GM18508 (cell line): ENCODE data around the gene CDC20.
A peak's percentile ranks its signal among the peaks of the same experiment; 100 is the strongest.

Experiments
- ATAC-seq: cut with Tn5 transposase; IDR thresholded peaks from one replicate; pipeline ENCODE4 v1.9.1; 2021; ENCODE audit warnings: moderate number of reproducible peaks; ENCODE audit not compliant: insufficient read depth, unreplicated experiment

CDC20 gene

GRCh38 chr1:43358746-43359693 lies at the start of gene CDC20:
Gene CDC20 (plus strand): TSS chr1:43358981. CDS start chr1:43359216, 235 bp downstream.
- ATAC-seq, result peak; percentile 79

DNA sequence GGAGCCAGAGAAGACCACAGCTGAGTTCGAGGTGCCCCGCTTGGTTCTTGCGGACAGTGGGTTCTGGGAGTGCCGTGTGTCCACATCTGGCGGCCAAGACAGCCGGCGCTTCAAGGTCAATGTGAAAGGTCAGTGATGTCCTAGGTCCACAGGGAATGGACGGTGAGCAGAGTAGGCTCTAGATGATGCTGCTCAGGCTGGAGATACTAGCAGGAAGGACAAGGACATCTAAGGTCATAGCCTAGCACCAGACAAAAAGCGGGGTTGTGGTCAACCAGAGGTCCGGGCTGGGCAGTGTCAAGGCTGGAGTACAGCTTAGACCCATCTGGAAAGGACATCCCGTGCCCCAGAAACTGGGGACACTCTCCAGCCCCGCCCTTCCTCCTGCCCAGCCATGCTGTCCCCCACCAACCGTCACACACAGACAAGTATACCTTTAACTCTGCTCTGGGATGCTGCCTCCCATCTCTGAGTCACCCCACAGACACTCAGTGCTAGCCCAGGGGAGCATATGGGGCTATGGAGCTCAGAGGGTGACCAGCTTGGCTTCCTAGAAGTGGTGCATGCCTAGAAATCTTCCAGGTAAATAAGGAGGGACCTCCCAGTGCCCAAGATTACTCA lies 49.3 kb upstream of the CDC20 start:
- ATAC-seq, result no peak

DNA sequence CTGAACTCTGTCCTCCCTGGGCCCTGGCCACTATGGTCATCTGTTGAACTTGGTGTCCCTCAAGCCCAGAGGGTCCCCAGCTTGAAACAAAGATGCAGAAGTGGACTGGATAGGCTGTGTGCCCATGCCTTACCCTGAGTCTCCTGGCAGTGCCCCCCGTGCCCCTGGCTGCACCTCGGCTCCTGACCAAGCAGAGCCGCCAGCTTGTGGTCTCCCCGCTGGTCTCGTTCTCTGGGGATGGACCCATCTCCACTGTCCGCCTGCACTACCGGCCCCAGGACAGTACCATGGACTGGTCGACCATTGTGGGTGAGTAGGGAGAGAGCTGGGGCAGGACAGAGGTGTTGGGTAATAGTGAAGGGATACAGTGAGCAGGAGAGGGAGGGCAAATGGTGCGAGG lies 47.3 kb upstream of the CDC20 start:
- ATAC-seq, result no peak

- ATAC-seq, result no peak
Measured at GRCh38 chr1:43312212-43312623, 46.6 kb upstream of the CDC20 start.

- no peak for ATAC-seq
Measured at GRCh38 chr1:43312663-43313515, 45.9 kb upstream of the CDC20 start.

- no peak for ATAC-seq
Measured at GRCh38 chr1:43313771-43314170, 45.0 kb upstream of the CDC20 start.

DNA sequence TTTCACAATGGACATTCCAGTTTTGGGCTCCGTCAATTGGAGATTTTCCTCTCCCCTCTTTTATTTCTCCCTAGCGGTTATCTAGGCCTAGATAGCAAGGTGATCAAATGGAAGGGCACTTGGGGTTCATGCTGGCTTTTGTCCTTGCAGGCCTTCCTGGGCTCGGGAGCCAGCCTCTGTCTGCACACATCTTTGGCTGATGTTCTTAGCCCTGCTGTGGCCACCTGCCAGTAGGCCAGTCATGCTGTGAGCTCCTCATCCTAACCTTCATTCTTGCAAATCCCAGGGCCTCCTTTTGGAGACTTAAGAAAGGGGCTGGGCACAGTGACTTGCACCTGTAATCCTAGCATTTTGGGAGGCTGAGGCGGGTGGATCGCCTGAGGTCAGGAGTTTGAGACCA lies 44.5 kb upstream of the CDC20 start:
- no peak for ATAC-seq

DNA sequence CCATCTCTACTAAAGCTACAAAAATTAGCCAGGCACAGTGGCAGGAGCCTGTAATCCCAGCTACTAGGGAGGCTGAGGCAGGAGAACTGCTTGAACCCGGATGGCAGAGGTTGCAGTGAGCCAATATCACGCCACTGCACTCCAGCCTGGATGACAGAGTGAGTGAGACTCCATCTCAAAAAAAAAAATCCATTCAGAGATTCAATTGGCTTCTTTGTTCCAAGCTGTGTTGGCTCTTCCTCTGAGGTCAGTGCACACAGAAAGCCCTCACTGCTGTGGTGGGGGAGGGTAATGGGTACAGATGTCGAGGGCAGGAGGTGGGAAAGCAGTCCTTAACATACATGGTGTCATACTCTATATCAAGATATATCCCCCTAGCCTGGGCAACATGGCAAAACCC lies 43.3 kb upstream of the CDC20 start:
- ATAC-seq, result no peak

DNA sequence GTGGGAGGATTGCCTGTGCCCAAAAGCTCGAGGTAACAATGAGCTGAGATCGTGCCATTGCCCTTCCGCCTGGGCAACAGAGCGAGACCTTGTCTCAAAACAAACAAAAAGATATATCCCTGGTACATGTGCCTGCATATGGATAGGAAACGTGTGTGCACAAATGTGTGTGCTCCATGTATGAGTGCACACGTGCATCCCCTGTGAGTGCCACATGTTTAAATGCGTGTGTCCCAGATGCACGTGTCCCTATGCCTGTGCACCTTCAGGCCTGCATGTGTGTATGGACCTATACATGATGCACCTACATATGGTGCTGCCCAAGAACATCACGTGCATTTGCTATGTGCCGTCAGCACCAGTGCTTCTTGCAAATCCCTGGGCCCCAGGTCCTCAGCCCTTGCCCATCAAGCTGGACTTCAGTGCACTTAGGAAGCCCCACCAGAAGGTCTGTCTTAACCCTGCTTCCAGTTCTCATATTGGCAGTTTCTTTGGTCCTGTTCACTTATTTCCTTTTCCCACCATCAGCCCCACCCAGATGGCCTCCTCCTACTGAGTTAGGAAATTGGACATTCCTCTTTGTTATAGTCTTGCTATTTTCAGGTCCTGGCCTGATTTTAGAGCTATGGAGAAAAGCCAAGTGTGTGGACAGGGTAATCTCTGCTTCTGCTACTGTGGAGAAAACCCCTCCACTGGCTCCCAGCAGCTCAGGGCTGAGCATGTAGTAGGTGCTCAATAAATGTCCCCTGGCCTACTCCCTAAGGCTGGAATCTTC lies 42.6 kb upstream of the CDC20 start:
- ATAC-seq, result no peak

GRCh38 chr1:43316738-43317520 lies 41.9 kb upstream of the CDC20 start:
- no peak for ATAC-seq

- ATAC-seq, result no peak
Measured at GRCh38 chr1:43317817-43318471, 40.8 kb upstream of the CDC20 start.

DNA sequence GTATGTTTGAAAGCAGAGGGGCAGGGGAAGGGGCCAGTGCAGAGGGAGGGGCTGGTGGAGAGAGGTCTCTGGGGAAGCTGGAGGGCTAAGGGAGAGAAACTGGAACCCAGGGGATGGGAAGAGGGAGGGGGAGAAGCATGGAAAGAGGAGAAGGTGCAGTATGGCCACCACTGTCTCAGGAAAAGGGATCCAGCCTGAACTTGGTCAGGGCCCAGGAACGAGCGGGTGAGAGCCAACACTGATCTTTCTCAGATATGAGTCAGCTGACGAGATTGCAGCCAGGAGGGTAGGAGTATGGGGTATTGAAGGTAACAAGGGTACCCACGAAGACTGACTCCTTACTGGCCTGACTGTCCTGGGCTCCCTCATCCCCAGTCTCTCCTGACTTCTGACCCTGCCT lies 40.0 kb upstream of the CDC20 start:
- no peak for ATAC-seq

DNA sequence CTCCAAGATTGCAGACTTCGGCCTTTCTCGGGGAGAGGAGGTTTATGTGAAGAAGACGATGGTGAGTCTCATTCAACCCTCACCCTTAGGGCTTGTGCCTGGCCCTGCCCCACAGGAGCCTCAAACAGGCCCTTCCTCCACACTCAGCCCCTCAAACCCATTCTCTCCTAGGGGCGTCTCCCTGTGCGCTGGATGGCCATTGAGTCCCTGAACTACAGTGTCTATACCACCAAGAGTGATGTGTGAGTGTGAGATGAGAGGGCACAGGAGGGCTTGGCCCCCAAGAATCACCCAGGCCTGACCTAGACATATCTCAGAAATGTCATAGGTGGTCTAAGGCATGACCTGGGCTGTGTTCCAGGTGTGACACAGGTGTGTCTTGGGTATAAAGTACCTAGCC lies 39.5 kb upstream of the CDC20 start:
- ATAC-seq, result no peak

GRCh38 chr1:43319766-43320165 lies 39.0 kb upstream of the CDC20 start:
- no peak for ATAC-seq

- no peak for ATAC-seq
Measured at GRCh38 chr1:43321331-43321891, 37.4 kb upstream of the CDC20 start.

- no peak for ATAC-seq
Measured at GRCh38 chr1:43322506-43322905, 36.3 kb upstream of the CDC20 start.

GRCh38 chr1:43324810-43325209 lies 34.0 kb upstream of the CDC20 start:
- no peak for ATAC-seq

DNA sequence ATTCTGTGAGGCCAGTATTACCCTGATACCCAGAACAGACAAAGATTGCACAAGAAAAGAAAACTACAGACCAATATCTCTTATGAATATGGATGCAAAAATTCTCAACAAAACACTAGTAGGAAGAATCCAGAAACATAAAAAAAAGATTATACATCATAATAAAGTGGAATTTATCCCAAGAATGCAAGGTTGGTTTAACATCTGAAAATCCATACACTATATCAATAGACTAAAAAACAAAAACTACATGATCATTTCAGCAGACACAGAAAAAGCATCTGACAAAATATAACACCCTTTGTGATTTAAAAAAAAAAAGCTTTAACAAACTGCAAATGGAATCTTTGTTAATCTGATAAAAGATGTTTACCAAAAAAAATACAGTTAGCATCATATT lies 33.4 kb upstream of the CDC20 start:
- no peak for ATAC-seq
